C4-2B (cell line): ENCODE data around the gene IFNL4.

Experiments
- H3K27ac ChIP-seq: fragments of 450-650 bp; 2 replicates; pipeline ENCODE4 v1.5.1; 2017
- ZFX ChIP-seq: fragments of 450-650 bp; IDR thresholded peaks from 2 replicates; pipeline ENCODE4 v1.6.1; 2017
- TF ChIP-seq, protein P1 (sequence below): fragments of 450-650 bp; conservative IDR thresholded peaks from 2 replicates; pipeline ENCODE4 v1.5.1; 2017; ENCODE audit warnings: mild to moderate bottlenecking

IFNL4 gene

GRCh38 chr19:39200803-39201115 lies 47.9 kb downstream of the IFNL4 start:
- H3K27ac ChIP-seq, result no peak overlapping the region
- TF ChIP-seq, protein P1, sequence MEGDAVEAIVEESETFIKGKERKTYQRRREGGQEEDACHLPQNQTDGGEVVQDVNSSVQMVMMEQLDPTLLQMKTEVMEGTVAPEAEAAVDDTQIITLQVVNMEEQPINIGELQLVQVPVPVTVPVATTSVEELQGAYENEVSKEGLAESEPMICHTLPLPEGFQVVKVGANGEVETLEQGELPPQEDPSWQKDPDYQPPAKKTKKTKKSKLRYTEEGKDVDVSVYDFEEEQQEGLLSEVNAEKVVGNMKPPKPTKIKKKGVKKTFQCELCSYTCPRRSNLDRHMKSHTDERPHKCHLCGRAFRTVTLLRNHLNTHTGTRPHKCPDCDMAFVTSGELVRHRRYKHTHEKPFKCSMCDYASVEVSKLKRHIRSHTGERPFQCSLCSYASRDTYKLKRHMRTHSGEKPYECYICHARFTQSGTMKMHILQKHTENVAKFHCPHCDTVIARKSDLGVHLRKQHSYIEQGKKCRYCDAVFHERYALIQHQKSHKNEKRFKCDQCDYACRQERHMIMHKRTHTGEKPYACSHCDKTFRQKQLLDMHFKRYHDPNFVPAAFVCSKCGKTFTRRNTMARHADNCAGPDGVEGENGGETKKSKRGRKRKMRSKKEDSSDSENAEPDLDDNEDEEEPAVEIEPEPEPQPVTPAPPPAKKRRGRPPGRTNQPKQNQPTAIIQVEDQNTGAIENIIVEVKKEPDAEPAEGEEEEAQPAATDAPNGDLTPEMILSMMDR, result no peak
- TF ChIP-seq ZFX, result no peak

DNA sequence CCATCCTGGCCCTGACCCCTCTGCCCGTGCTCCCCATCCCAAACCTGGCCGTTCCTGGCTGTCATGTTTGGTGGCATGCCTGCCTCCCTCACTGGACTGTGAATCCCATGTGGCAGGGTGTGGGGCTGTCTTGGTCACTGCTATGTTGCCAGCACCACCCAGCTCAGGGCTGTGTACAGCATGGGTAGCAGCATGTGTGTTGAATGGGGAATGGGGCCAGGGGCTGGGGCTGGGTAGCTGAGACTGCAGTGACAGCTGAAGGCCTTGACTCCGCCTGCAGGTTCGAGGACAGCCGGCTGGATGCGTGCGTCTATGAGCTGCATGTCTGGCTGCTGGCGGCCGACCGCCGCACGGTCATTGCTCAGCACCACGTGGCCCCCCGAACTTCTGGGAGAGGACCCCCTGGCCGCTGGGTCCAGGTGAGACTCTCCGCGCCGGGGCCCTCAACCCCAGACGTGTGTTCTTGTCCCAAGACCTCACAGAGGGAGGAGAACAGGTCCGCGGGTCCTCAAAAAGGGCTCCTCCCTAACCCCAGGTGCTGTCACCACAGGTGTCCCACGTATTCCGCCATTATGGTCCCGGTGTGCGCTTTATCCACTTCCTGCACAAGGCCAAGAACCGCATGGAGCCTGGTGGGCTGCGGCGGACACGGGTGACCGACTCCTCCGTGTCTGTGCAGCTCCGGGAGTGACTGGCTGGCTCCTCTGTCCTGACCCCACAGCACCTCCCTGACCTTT lies 48.4 kb downstream of the IFNL4 start:
- TF ChIP-seq, protein P1, result no peak
- no peak for TF ChIP-seq ZFX
- no peak overlapping the region for H3K27ac ChIP-seq

- no peak overlapping the region for H3K27ac ChIP-seq
- TF ChIP-seq, protein P1, result no peak
- no peak for TF ChIP-seq ZFX
These were observed 49.6 kb downstream of the IFNL4 start for GRCh38 chr19:39199025-39199424.

DNA sequence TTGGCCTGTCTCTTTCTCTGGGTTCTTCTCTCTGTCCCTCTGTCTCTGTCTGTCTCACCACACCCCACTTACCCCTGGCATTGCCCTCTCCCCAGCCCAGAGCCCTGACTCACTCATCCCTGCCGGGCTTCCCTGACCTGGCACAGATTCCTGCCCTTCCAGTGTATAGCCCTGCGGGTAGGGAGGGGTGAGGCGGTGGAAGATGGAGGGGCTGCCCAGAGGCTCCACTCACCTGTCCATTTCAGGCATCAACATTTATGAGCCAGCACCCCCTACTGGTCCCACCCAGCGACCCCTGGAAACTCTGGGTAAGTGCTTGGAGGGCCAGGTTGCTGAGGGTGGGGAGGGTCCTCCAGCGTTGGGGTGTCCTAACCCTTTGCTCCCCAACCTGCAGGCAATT lies 50.8 kb downstream of the IFNL4 start:
- H3K27ac ChIP-seq, result no peak overlapping the region
- TF ChIP-seq, protein P1, result no peak
- no peak for TF ChIP-seq ZFX

- no peak within 1 kb of the TSS for H3K27ac ChIP-seq
- TF ChIP-seq, protein P1, result no peak
These were observed 51.6 kb downstream of the IFNL4 start, which contains the start of gene NCCRP1 for GRCh38 chr19:39196860-39197562. NCCRP1 (plus strand) TSS chr19:39196964; CDS start chr19:39196983, 19 bp downstream.

DNA sequence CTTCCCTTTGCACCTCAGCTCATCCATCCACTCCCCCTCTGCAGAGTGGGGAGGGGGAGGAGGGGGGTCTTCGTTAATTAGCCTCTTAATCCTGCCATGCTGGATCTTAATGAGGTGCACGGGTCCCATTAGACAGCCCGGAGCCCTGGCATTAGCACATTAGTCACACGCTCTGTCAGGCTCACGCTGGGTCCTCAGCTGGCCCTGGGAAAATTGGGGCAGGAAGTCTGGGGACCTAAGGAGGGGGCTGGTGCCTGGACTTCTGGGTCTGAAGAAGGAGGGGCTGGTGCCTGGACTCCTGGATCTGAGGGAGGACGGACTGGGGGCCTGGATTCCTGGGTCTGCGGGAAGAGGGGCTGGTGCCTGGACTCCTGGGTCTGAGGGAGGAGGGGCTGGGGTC lies 52.3 kb downstream of the IFNL4 start:
- TF ChIP-seq ZFX, result no peak
- TF ChIP-seq, protein P1, result no peak
- H3K27ac ChIP-seq, result no peak overlapping the region
